Gastroesophageal sphincter (tissue), 4 donors: ENCODE data around the gene KIRREL3. TPM values are rescaled to one million over a fixed set of nuclear protein-coding genes. Genes with fewer than 3 reads are reported as not detected.

Source experiments
- ATAC-seq: fragments of 150-250 bp; one replicate; pipeline ENCODE4 v1.9.1; 2016; ENCODE audit warnings: mild to moderate bottlenecking, moderate library complexity
- H3K27ac ChIP-seq, 4 donors: fragments of 200-600 bp; sonication (generic) in 3 of 4; 1 replicate in 3 of 4; 2 replicates in 1 of 4; pipeline ENCODE4 v1.5.1; 2016 to 2019
- H3K27me3 ChIP-seq: fragments of 200-600 bp; sonication (generic); one replicate; pipeline ENCODE4 v1.5.1; 2019
- H3K36me3 ChIP-seq, 2 donors: fragments of 200-600 bp; sonication (generic); one replicate each; pipeline ENCODE4 v1.5.1; 2019; ENCODE audit warnings: control low read depth in 1 of 2
- H3K4me1 ChIP-seq, 3 donors: fragments of 200-600 bp; sonication (generic); 1 replicate in 2 of 3; 2 replicates in 1 of 3; pipeline ENCODE4 v1.5.1; 2016 to 2019; ENCODE audit warnings: control low read depth in 2 of 3
- H3K4me3 ChIP-seq, 2 donors: fragments of 200-600 bp; sonication (generic); one replicate each; pipeline ENCODE4 v1.5.1; 2019; ENCODE audit warnings: mild to moderate bottlenecking in 1 of 2, moderate library complexity in 1 of 2
- H3K9me3 ChIP-seq, 3 donors: fragments of 200-600 bp; sonication (generic); one replicate each; pipeline ENCODE4 v1.5.1; 2017 to 2019; ENCODE audit warnings: control low read depth in 2 of 3
- CTCF ChIP-seq, 4 experiments: fragments of 200-600 bp in 2 of 4; fragments of 450-650 bp in 2 of 4; sonication (generic) in 1 of 4; IDR thresholded peaks; one replicate each; pipeline ENCODE4 v1.5.1; 2017 to 2019; ENCODE audit warnings: antibody characterized with exemption in 4 of 4, mild to moderate bottlenecking in 2 of 4, moderate library complexity in 2 of 4
- EP300 ChIP-seq: sonication (generic); formaldehyde crosslinking; IDR thresholded peaks from one replicate; pipeline ENCODE4 v1.6.1; 2017; ENCODE audit warnings: antibody characterized with exemption, mild to moderate bottlenecking
- POLR2A ChIP-seq, 2 donors: fragments of 450-650 bp; IDR thresholded peaks; one replicate each; pipeline ENCODE4 v1.6.1; 2017; ENCODE audit warnings: antibody characterized with exemption in 2 of 2, mild to moderate bottlenecking in 2 of 2, moderate library complexity in 1 of 2
- POLR2AphosphoS5 ChIP-seq: sonication (generic); formaldehyde crosslinking; IDR thresholded peaks from one replicate; pipeline ENCODE4 v1.6.1; 2017; ENCODE audit warnings: antibody characterized with exemption
- WGBS, 2 donors: methylation state at CpG; one replicate each; pipeline ENCODE4 v1.1.5; 2018; ENCODE audit warnings: low coverage in 1 of 2; 5-methylcytosine and 5-hydroxymethylcytosine counted together
- total RNA-seq, 4 donors: library from RNA; depleted of rRNA; stranded (reverse); fragments of >200 nt; gene quantifications; one replicate each; pipeline ENCODE4 v1.1.0, GENCODE V29; 2016

Gene KIRREL3
- total RNA-seq, 4 donors from 2014 or later = 0.54 to 3.9 (median 1.4) TPM

DNA sequence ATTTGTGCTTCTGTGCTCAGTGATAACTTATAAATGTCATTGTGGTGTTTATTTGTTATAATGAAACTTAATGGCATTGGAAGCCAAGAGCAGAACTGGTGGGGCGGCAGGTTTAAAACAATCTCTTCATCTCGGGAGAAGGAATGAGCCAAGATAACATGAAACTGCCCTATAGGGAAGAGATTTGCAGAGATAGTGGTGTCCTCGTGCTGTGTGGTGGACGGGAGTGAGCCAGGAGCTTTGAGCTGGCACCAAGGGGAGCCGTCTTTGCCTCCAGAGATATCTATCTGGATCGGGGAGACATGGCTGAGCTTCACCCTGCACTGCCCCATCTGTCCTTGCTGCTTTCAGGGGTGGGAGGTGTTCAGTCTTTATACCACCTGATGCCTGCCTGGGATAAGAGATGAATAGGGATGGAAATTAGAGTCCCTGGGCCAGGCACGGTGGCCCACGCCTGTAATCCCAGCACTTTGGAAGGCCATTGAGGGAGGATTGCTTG, 455.5 kb downstream of the KIRREL3 start:
- H3K27ac ChIP-seq = no peak overlapping the region
- H3K36me3 ChIP-seq = no peaks in the 10 kb centered on the region
- no peak for ATAC-seq

GRCh38 chr11:126544108-126545056, 456.2 kb downstream of the KIRREL3 start:
- no peak overlapping the region for H3K27ac ChIP-seq
- no peaks in the 10 kb centered on the region for H3K36me3 ChIP-seq
- 23 to 43% methylated on average over 8 to 11 of the region's 15 CpGs for WGBS, 2 donors
- H3K4me3 ChIP-seq = no peak overlapping the region
- no peak for ATAC-seq
- H3K4me1 ChIP-seq = peaks cover 0 to 19% (median 9%) of the 10 kb centered on the region in 3 donors
- H3K27me3 ChIP-seq = peaks cover 7% of the 10 kb centered on the region
- H3K9me3 ChIP-seq = no peaks in the 10 kb centered on the region
- TF ChIP-seq POLR2A (IDR thresholded peaks at IDR 0.05) (no peak), POLR2AphosphoS5 (no peak), EP300 (no peak), CTCF (IDR thresholded peaks at IDR 0.05) (no peak)

More for the DNA sequence above, 455.5 kb downstream of the KIRREL3 start:
- no peaks in the 10 kb centered on the region for H3K9me3 ChIP-seq
- H3K4me3 ChIP-seq = no peak overlapping the region
- peaks cover 7% of the 10 kb centered on the region for H3K27me3 ChIP-seq
- TF ChIP-seq POLR2A (IDR thresholded peaks at IDR 0.05) = no peak
- no peak for TF ChIP-seq CTCF (IDR thresholded peaks at IDR 0.05)
- no peak for TF ChIP-seq POLR2AphosphoS5
- TF ChIP-seq EP300 = no peak
- WGBS, 2 donors = 60 to 75% methylated on average over 2 of the region's 8 CpGs
- H3K4me1 ChIP-seq = peaks cover 0 to 19% (median 9%) of the 10 kb centered on the region in 3 donors

- 28 to 33% methylated on average over 2 of the region's 7 CpGs for WGBS, 2 donors
- TF ChIP-seq POLR2A (IDR thresholded peaks at IDR 0.05) = no peak
- no peak for TF ChIP-seq EP300
- TF ChIP-seq POLR2AphosphoS5 = no peak
- no peak for TF ChIP-seq CTCF (IDR thresholded peaks at IDR 0.05)
- no peak overlapping the region for H3K4me3 ChIP-seq
Observed at GRCh38 chr11:126543691-126544090, 456.9 kb downstream of the KIRREL3 start.

DNA sequence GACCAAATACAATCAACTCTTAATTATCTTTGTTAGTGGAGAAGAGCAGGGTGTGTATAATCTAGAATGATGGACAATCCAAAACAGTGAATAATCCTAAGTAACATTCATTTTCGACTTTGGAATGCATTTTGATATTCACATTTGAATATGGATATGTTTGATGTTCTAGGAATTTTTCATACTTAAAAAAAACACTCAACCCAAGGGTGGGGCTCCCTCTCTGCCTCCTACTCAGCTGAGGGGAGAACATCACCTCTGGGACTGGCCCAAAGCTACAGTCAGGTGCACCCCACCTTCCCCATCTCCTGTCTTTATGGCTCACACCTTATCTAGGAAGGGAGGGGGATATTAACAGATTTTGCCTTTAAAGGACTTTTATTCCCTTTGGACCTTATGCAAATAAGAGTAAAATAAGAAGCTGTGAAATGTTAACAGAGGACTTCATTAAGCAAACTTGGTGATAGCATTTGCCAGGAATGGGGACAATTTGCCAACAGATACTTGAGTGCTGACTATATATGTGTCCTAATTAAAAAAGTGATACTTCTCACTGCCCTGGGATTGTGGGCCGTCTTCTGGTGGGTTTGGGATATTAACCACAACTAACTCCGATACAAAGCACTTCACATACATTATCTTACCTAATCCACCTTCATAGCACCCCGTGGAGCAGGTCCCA, 458.1 kb downstream of the KIRREL3 start:
- no peaks in the 10 kb centered on the region for H3K9me3 ChIP-seq
- peaks cover 0 to 19% (median 9%) of the 10 kb centered on the region in 3 donors for H3K4me1 ChIP-seq
- no peaks in the 10 kb centered on the region for H3K36me3 ChIP-seq
- WGBS, 2 donors = 65% methylated on average over 4 of the region's 4 CpGs
- ATAC-seq = no peak
- H3K27ac ChIP-seq = no peak overlapping the region
- H3K27me3 ChIP-seq = peaks cover 18% of the 10 kb centered on the region
- no peak overlapping the region for H3K4me3 ChIP-seq
- TF ChIP-seq EP300 (no peak), POLR2AphosphoS5 (no peak), CTCF (IDR thresholded peaks at IDR 0.05) (no peak), POLR2A (IDR thresholded peaks at IDR 0.05) (no peak)

More at GRCh38 chr11:126543691-126544090, 456.9 kb downstream of the KIRREL3 start:
- no peak overlapping the region for H3K27ac ChIP-seq
- no peak for ATAC-seq
- H3K36me3 ChIP-seq = no peaks in the 10 kb centered on the region
- H3K27me3 ChIP-seq = peaks cover 13% of the 10 kb centered on the region
- no peaks in the 10 kb centered on the region for H3K9me3 ChIP-seq
- peaks cover 0 to 19% (median 9%) of the 10 kb centered on the region in 3 donors for H3K4me1 ChIP-seq
